OCI-LY1 (cell line): ENCODE data around the gene CD164.

ENCODE experiments used
- H2AFZ ChIP-seq: fragments of 200-600 bp; sonication (generic), shearing (Covaris generic); 2 replicates; pipeline ENCODE4 v1.6.0; 2014; ENCODE audit warnings: antibody characterized with exemption, mild to moderate bottlenecking, low read length
- H3F3A ChIP-seq: fragments of 200-600 bp; sonication (generic), shearing (Covaris generic); 2 replicates; pipeline ENCODE4 v1.6.0; 2014; ENCODE audit warnings: mild to moderate bottlenecking, antibody characterized with exemption, low read length, moderate library complexity; ENCODE audit not compliant: insufficient read depth
- H3K27ac ChIP-seq: fragments of 200-600 bp; sonication (generic); 2 replicates; pipeline ENCODE4 v1.5.1; 2014; ENCODE audit warnings: low read length, mixed run types, mild to moderate bottlenecking, low read depth; ENCODE audit not compliant: poor library complexity, severe bottlenecking
- H3K27me3 ChIP-seq: fragments of 200-600 bp; sonication (generic); 2 replicates; pipeline ENCODE4 v1.6.0; 2014; ENCODE audit warnings: antibody characterized with exemption, mild to moderate bottlenecking, low read length, moderate library complexity; ENCODE audit not compliant: insufficient read depth
- H3K36me3 ChIP-seq: fragments of 200-600 bp; sonication (generic); 2 replicates; pipeline ENCODE4 v1.6.1; 2014; ENCODE audit warnings: mild to moderate bottlenecking, antibody characterized with exemption, low read length, moderate library complexity, mixed read lengths; ENCODE audit not compliant: insufficient read depth
- H3K4me1 ChIP-seq: fragments of 200-600 bp; sonication (generic); 2 replicates; pipeline ENCODE4 v1.5.1; 2014; ENCODE audit warnings: mild to moderate bottlenecking, low read length, moderate library complexity; ENCODE audit not compliant: insufficient read depth, severe bottlenecking
- H3K4me2 ChIP-seq: fragments of 200-600 bp; sonication (generic), shearing (Covaris generic); 2 replicates; pipeline ENCODE4 v1.6.1; 2014; ENCODE audit warnings: low read length
- H3K4me3 ChIP-seq: fragments of 200-600 bp; sonication (generic); 2 replicates; pipeline ENCODE4 v1.5.1; 2014; ENCODE audit warnings: low read length, low read depth, mild to moderate bottlenecking, mixed read lengths; ENCODE audit not compliant: poor library complexity, severe bottlenecking
- H3K79me2 ChIP-seq: fragments of 200-600 bp; shearing (Covaris generic); 2 replicates; pipeline ENCODE4 v1.6.1; 2016; ENCODE audit warnings: mixed run types, low read length, mixed read lengths; ENCODE audit not compliant: insufficient read depth
- H3K9ac ChIP-seq: fragments of 200-600 bp; sonication (generic), shearing (Covaris generic); 2 replicates; pipeline ENCODE4 v1.6.1; 2014; ENCODE audit warnings: mild to moderate bottlenecking, low read length, mixed read lengths
- H3K9me2 ChIP-seq: fragments of 200-600 bp; sonication (generic), shearing (Covaris generic); 2 replicates; pipeline ENCODE4 v1.6.1; 2014; ENCODE audit warnings: low read depth, mild to moderate bottlenecking, low read length, mixed read lengths
- H3K9me3 ChIP-seq: fragments of 200-600 bp; shearing (Covaris generic); 2 replicates; pipeline ENCODE4 v1.6.1; 2014; ENCODE audit warnings: low read length, mixed read lengths
- H4K20me1 ChIP-seq: fragments of 200-600 bp; sonication (generic), shearing (Covaris generic); 2 replicates; pipeline ENCODE4 v1.6.0; 2016; ENCODE audit warnings: mild to moderate bottlenecking, low read length; ENCODE audit not compliant: insufficient read depth
- CTCF ChIP-seq: fragments of 200-600 bp; sonication (generic), shearing (Covaris generic); IDR thresholded peaks from 2 replicates; pipeline ENCODE4 v1.5.1; 2017; ENCODE audit warnings: mild to moderate bottlenecking, antibody characterized with exemption, low read length, moderate library complexity, mixed read lengths
- EZH2 ChIP-seq: fragments of 200-600 bp; sonication (generic), shearing (Covaris generic); IDR thresholded peaks from 2 replicates; pipeline ENCODE4 v1.8.0; 2017; ENCODE audit warnings: borderline replicate concordance, mixed run types, mild to moderate bottlenecking, antibody characterized with exemption, low read length, moderate library complexity, mixed read lengths

CD164 gene

GRCh38 chr6:109348226-109348625 lies 34.0 kb downstream of the CD164 start:
- H3K9me3 ChIP-seq: no peaks in the 10 kb centered on the region
- no peak overlapping the region for H2AFZ ChIP-seq
- no peak overlapping the region for H3K4me2 ChIP-seq
- H3K36me3 ChIP-seq: no peaks in the 10 kb centered on the region
- H3K27ac ChIP-seq: no peak overlapping the region
- H3F3A ChIP-seq: no peaks in the 10 kb centered on the region
- TF ChIP-seq EZH2: no peak
- no peak for TF ChIP-seq CTCF
- no peaks in the 10 kb centered on the region for H3K27me3 ChIP-seq
- no peaks in the 10 kb centered on the region for H3K4me1 ChIP-seq
- H4K20me1 ChIP-seq: no peaks in the 10 kb centered on the region
- H3K9ac ChIP-seq: no peak overlapping the region
- H3K4me3 ChIP-seq: no peak overlapping the region
- no peaks in the 10 kb centered on the region for H3K9me2 ChIP-seq
- H3K79me2 ChIP-seq: no peaks in the 10 kb centered on the region

DNA sequence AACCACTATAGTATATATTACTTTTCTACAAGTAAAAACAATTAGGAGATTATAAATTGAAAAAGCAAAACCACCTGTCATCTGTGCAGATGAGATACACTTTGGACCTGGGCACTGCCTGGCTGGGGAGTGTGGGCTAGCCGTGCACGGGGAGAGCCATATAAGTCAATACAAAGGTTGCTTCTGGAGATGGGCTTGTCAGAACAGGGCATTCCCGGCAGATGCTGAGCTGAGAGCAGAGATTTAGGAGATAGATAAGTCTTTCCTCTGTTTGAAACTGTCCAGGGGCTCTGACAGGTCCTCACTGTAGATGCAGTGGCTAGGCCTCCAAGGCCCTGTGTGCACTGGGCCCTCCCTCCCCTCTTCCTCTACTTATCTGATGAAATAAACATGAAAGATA lies 34.5 kb downstream of the CD164 start:
- TF ChIP-seq CTCF (no peak), EZH2 (no peak)
- H3K36me3 ChIP-seq: no peaks in the 10 kb centered on the region

GRCh38 chr6:109345986-109346385 lies 36.3 kb downstream of the CD164 start:
- no peaks in the 10 kb centered on the region for H4K20me1 ChIP-seq
- TF ChIP-seq CTCF (no peak), EZH2 (no peak)

More for the DNA sequence above, 34.5 kb downstream of the CD164 start:
- Histone ChIP-seq H3K4me3 (no peak overlapping the region), H3K27me3 (no peaks in the 10 kb centered on the region), H3K9ac (no peak overlapping the region), H2AFZ (no peak overlapping the region), H3K9me2 (no peaks in the 10 kb centered on the region), H3F3A (no peaks in the 10 kb centered on the region), H3K79me2 (no peaks in the 10 kb centered on the region), H3K4me2 (no peak overlapping the region), H3K9me3 (no peaks in the 10 kb centered on the region), H4K20me1 (no peaks in the 10 kb centered on the region), H3K4me1 (no peaks in the 10 kb centered on the region), H3K27ac (no peak overlapping the region)

More at GRCh38 chr6:109345986-109346385, 36.3 kb downstream of the CD164 start:
- H3K9me3 ChIP-seq: no peaks in the 10 kb centered on the region
- no peaks in the 10 kb centered on the region for H3F3A ChIP-seq
- no peaks in the 10 kb centered on the region for H3K4me1 ChIP-seq
- H3K27me3 ChIP-seq: no peaks in the 10 kb centered on the region
- H3K36me3 ChIP-seq: no peaks in the 10 kb centered on the region
- H3K79me2 ChIP-seq: no peaks in the 10 kb centered on the region
- H3K4me3 ChIP-seq: no peak overlapping the region
- no peak overlapping the region for H3K4me2 ChIP-seq
- no peak overlapping the region for H2AFZ ChIP-seq
- no peak overlapping the region for H3K9ac ChIP-seq
- no peak overlapping the region for H3K27ac ChIP-seq
- no peaks in the 10 kb centered on the region for H3K9me2 ChIP-seq
